GM18520 (cell line): ENCODE measurements around the gene PKP3.

Source experiments
- ATAC-seq: cut with Tn5 transposase; IDR thresholded peaks from one replicate; pipeline ENCODE4 v1.9.1; 2021; ENCODE audit not compliant: unreplicated experiment

PKP3 gene

DNA sequence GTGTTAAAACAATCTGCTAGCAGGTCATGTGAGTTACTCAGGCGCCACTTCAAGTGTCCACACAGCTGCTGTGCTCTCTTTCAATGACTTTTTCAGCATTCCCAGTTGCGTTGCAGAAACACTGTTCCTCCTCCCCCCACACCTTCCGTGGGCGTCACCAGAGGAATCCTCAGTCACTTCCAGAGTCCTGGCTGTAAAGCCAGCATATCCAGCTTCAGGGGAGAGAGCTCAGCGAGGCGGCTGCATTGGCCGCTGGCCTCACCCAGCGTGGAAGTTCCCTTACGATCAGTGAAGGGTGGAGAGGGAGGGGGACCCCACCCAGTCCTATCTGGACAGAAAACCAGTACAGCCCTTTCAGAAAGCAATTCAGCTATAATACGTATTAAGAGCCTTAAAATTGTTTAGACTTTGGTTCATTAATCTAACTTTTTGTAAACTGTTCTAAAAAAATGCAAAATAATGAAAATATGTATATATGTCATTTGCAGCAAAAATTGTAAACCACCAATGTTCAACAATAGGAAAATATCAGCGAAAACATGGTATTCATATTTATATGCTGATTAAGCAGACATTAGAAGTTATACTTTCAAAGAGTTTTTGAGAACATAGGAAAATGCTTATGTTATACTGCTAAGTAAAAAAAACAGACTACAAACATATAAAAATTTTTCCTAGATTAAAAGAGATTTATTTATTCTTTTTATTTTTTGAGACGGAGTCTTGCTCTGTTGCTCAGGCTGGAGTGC, 50.6 kb downstream of the PKP3 start:
- ATAC-seq = no peak

DNA sequence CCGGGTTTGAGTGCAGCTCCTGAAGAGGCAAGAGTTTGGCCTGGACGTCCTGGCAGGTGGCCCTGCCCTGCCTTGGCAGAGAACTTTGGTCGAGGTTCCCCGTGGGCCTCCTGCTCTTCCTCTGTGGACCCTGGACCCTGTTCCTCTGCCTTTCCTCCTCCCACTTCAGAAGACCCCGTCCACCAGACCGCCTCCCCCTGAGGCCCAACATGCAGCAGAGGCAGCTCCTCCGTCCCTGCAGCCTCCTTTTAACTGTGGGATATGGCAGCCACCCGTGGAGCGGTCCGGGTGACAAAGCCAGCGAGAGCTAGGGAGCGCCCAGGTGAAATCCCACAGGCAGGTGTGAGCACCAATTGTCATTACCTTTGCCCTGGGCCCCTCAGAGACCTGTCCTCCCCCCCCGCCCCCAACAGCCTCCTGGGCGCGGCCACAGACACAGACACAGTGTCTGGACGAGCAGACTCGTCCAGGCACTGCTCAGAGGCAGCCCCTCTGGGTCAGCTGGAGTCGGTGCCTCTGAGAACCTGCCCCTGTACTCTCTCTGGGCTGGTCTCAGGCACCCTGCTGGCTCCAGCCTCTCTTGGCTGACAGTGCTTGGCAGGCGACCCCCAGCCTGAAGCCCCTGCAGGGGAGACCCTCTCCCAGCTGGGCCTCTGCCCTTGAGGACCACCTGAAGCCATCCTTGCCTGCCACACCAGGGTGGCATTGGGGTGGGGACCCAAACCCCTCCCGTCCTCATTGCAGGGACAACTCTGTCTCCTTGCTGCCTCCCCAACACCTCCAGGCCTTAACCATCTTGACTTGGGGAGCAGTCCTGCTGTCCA, 52.0 kb downstream of the PKP3 start:
- ATAC-seq = no peak

GRCh38 chr11:446891-447290, 52.9 kb downstream of the PKP3 start:
- no peak for ATAC-seq

GRCh38 chr11:447923-448731, 54.1 kb downstream of the PKP3 start:
- ATAC-seq = peak; percentile 32

GRCh38 chr11:449889-450808, 56.1 kb downstream of the PKP3 start, which contains the start of gene PTDSS2:
PTDSS2 (plus strand) TSS chr11:450279; CDS start chr11:450456, 177 bp downstream.
- ATAC-seq = peak; percentile 60

DNA sequence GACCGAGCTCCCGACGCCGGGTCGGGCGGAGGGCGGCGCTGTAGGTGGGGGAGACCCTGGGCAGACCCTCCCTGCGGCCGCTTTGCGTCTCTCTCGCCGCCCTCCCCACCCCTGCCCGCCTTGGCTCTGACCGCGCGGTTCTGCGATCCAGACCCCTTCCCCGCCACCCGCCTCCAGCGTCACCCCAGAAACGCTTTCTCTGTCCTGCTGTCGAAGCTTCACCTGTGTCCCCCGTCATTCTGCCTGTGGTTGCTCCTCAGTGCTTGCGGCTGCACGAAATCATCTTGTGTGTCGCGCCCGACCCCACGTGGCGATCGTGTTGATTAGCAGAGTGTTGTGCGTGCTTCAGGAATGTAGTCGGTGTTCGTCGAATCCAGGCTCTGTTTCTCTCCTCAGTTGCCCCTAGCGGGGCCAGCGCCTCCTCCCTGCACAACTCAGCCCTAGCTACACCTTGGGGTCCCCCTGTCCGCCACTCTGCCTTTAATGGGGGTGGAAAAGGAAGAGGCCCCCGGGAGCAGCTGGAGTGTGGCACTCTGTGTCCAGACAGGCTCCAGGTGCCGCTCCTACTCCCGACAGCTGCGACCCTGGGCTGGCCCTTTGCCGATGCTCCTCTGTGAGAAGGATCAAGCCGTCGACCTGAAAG, 56.9 kb downstream of the PKP3 start:
- ATAC-seq = peak; percentile 1

- no peak for ATAC-seq
Observed at GRCh38 chr11:451738-452137, 57.7 kb downstream of the PKP3 start.

DNA sequence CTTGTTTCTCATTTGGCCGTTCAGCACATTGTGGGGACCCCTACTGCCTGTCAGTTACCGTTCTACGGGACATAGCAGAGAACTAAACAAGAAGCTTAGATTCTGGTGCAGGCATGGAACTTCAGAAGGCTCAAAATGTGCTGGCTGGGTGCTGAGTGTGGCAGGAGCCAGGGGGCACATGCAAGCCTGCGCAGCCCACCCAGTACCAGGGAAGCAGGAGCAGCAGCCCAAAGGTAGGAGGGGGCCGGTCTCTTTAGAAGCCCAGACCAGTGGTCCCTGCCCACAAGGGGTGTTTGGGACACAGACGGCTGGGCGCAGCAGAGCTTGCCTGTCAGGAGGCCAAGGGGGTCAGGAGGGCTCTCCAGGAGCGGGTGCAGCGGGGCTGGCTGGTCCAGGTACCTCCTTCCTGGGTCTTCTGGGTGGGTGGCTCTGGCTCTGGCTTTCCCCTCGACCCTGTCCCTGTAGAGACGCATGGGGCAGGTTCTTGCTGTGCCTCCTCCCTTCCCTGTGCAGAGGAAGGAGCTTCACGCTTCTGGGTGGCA, 58.3 kb downstream of the PKP3 start:
- ATAC-seq = no peak

DNA sequence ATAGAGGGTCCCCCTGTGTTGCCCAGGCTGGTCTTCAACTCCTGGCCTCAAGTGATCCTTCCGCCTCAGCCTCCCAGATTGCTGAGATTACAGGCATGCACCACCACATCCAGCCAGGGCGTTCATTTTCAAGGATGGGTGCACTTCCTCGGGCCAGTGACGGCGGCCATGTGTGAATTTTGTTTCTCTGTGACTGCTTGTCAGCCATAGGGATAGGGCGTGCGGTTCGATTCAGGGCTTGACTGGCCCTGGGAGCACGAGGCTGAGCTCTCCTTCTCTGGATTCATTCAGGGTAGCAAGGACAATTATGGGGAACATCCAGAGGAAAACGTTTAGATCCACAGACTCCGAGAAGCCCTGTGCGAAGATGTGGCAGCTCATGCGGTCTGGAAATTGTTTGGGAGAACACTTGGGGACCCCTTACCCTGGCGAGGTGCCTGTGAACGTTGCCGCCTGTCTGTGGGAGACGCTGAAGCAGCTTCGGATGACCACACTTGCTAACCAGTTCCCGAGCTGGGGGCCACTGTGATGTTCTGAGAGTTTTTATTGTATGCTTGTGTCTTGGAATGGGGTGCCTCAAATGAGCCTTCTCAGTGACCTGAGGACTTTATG, 59.0 kb downstream of the PKP3 start:
- ATAC-seq = no peak

DNA sequence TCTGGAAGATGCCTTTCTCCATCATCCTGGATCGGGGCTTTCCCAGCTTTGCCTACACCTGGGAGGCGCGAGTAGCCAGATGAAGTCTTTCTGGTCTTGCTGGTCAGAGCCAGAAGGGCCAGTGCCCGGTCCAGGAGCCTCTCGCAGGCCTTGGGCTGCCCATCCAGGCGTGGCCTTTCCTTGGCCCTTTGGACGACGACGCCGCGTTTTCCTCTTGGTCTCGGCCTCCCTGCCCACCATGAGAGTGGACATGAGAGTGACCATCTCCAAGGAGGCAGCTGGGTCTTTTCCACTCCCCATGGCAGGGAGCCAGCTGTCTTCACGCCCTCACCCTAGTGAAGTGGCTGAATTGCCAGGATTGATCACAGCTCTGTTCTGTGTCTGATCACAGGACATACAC, 59.6 kb downstream of the PKP3 start:
- ATAC-seq = no peak

- no peak for ATAC-seq
Observed at GRCh38 chr11:454043-454442, 60.0 kb downstream of the PKP3 start.
